Fibroblast of mammary gland (primary cell): ENCODE measurements around the gene GPR84.

Experiments used
- DNase-seq: peaks from one replicate; pipeline ENCODE4 v3.0.0-alpha.2; 2010; ENCODE audit warnings: low read depth
- H3K4me3 ChIP-seq: 2 replicates; pipeline ENCODE4 v1.5.1; 2011; ENCODE audit warnings: low read depth, mild to moderate bottlenecking, low read length, moderate library complexity; ENCODE audit not compliant: control insufficient read depth
- TF ChIP-seq, protein P1 (sequence below): conservative IDR thresholded peaks from 2 replicates; pipeline ENCODE4 v1.5.1; 2011; ENCODE audit warnings: low read depth, low read length, inconsistent platforms; ENCODE audit not compliant: control insufficient read depth, insufficient read depth

The GPR84 gene

DNA sequence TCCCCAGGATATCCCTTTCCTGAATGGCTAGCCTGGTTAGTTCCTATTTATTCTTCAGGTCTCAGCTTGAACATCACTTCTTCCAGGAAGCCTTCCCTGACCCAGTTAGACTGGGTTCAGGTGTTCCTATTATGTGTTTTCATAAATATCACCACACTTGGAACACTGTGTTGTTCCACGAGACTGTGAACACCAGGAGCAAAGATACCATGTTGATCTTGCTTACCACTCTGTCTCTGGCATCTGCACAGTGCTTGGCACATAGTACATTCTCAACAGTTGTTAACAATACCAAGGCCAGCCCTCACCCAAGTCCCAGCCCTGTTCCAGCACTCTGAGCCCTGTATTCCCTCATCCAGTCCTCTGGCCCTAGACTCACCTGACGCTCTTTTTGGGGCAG lies 33.9 kb upstream of the GPR84 start:
- TF ChIP-seq, protein P1, sequence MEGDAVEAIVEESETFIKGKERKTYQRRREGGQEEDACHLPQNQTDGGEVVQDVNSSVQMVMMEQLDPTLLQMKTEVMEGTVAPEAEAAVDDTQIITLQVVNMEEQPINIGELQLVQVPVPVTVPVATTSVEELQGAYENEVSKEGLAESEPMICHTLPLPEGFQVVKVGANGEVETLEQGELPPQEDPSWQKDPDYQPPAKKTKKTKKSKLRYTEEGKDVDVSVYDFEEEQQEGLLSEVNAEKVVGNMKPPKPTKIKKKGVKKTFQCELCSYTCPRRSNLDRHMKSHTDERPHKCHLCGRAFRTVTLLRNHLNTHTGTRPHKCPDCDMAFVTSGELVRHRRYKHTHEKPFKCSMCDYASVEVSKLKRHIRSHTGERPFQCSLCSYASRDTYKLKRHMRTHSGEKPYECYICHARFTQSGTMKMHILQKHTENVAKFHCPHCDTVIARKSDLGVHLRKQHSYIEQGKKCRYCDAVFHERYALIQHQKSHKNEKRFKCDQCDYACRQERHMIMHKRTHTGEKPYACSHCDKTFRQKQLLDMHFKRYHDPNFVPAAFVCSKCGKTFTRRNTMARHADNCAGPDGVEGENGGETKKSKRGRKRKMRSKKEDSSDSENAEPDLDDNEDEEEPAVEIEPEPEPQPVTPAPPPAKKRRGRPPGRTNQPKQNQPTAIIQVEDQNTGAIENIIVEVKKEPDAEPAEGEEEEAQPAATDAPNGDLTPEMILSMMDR = no peak
- no peak overlapping the region for H3K4me3 ChIP-seq
- no peak for DNase-seq

GRCh38 chr12:54397157-54397556 lies 32.9 kb upstream of the GPR84 start:
- no peak for DNase-seq
- no peak overlapping the region for H3K4me3 ChIP-seq
- TF ChIP-seq, protein P1 = no peak

GRCh38 chr12:54395545-54395944 lies 31.3 kb upstream of the GPR84 start:
- H3K4me3 ChIP-seq = no peak overlapping the region
- no peak for DNase-seq
- TF ChIP-seq, protein P1 = no peak

- no peak overlapping the region for H3K4me3 ChIP-seq
- no peak for DNase-seq
- TF ChIP-seq, protein P1 = no peak
These were observed 30.7 kb upstream of the GPR84 start for GRCh38 chr12:54394986-54395385.

- H3K4me3 ChIP-seq = no peak overlapping the region
- peak; percentile 62 for DNase-seq
- TF ChIP-seq, protein P1 = peak; percentile 69
These were observed 30.0 kb upstream of the GPR84 start for GRCh38 chr12:54394281-54394719.

GRCh38 chr12:54393743-54394142 lies 29.5 kb upstream of the GPR84 start:
- no peak for DNase-seq
- TF ChIP-seq, protein P1 = no peak
- H3K4me3 ChIP-seq = no peak overlapping the region

DNA sequence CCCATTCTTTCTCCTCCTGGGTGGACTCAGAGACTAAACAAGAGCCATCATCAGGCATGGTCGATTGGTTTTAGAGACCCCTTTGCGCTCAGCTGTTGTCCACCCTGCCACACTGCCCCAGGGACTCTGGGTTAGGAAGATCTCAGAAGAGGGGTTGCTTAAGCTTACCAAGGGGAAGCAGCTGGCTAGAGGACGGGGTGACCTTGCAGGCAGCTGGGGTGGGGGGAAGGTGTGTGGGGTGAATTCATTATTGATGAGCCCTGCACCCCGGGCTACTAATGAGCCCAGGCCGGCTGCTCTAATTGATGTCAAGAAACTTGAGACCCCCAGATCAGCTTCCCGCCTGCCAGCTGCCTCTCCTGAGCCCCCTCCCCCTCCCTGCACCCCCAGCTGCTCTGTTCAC lies 28.9 kb upstream of the GPR84 start:
- DNase-seq = no peak
- H3K4me3 ChIP-seq = no peak overlapping the region
- TF ChIP-seq, protein P1 = no peak
